HG02852 (cell line): ENCODE measurements around the gene MED13.
"Not testable (repeated sequence)": the region's sequence is repeated elsewhere in the genome, so short reads cannot be mapped to it uniquely, and the experiment has no call there.

Experiments
- ATAC-seq: cut with Tn5 transposase; IDR thresholded peaks from one replicate; pipeline ENCODE4 v1.9.1; 2021; ENCODE audit warnings: mild to moderate bottlenecking, moderate library complexity; ENCODE audit not compliant: unreplicated experiment

Gene MED13

GRCh38 chr17:61927208-61928100 lies 137.6 kb downstream of the MED13 start, which contains the start of gene INTS2:
Gene INTS2, minus strand, starts transcription at chr17:61927982. Its CDS starts 1,338 bp downstream, at chr17:61926644.
- ATAC-seq, result peak; percentile 63

GRCh38 chr17:61926826-61927207 lies 138.3 kb downstream of the MED13 start:
- ATAC-seq, result peak; percentile 8

GRCh38 chr17:61915162-61915561 lies 149.9 kb downstream of the MED13 start:
- not testable (repeated sequence) for ATAC-seq

- ATAC-seq, result no peak
These were observed 156.6 kb downstream of the MED13 start for GRCh38 chr17:61908292-61909037.

- no peak for ATAC-seq
These were observed 157.7 kb downstream of the MED13 start for GRCh38 chr17:61907361-61907760.

- peak; percentile 80 for ATAC-seq
These were observed 160.9 kb downstream of the MED13 start for GRCh38 chr17:61904094-61904710.

- no peak for ATAC-seq
These were observed 161.8 kb downstream of the MED13 start for GRCh38 chr17:61903251-61903650.

- no peak for ATAC-seq
These were observed 167.4 kb downstream of the MED13 start for GRCh38 chr17:61897548-61898180.

- no peak for ATAC-seq
These were observed 169.7 kb downstream of the MED13 start for GRCh38 chr17:61895391-61895790.

- ATAC-seq, result not testable (repeated sequence)
These were observed 170.8 kb downstream of the MED13 start for GRCh38 chr17:61894310-61894709.
